GM23248 (cell line): ENCODE measurements around the gene NRCAM. TPM values are rescaled to one million over a fixed set of nuclear protein-coding genes. Genes with fewer than 3 reads are reported as not detected.
"Not testable (repeated sequence)": the region's sequence is repeated elsewhere in the genome, so short reads cannot be mapped to it uniquely, and the experiment has no call there.

Experiments
- DNase-seq: peaks from one replicate; pipeline ENCODE4 v3.0.0-alpha.2; 2015
- H2AFZ ChIP-seq: fragments of 200-600 bp; sonication (generic); 2 replicates; pipeline ENCODE4 v1.6.1; 2016; ENCODE audit warnings: antibody characterized with exemption
- H3F3A ChIP-seq: fragments of 200-600 bp; sonication (generic); 2 replicates; pipeline ENCODE4 v1.6.1; 2016; ENCODE audit warnings: mild to moderate bottlenecking, antibody characterized with exemption, mixed run types; ENCODE audit not compliant: insufficient read depth
- H3K27ac ChIP-seq: fragments of 200-600 bp; sonication (generic); 2 replicates; pipeline ENCODE4 v1.5.1; 2016; ENCODE audit warnings: mild to moderate bottlenecking
- H3K27me3 ChIP-seq: fragments of 200-600 bp; sonication (generic); replicated peaks from 2 replicates; pipeline ENCODE4 v1.6.1; 2016; ENCODE audit warnings: mild to moderate bottlenecking; ENCODE audit not compliant: insufficient read depth
- H3K36me3 ChIP-seq: fragments of 200-600 bp; sonication (generic); 2 replicates; pipeline ENCODE4 v1.6.1; 2016; ENCODE audit warnings: low read depth, mild to moderate bottlenecking
- H3K4me1 ChIP-seq: fragments of 200-600 bp; sonication (generic); 2 replicates; pipeline ENCODE4 v1.6.1; 2016; ENCODE audit warnings: mild to moderate bottlenecking; ENCODE audit not compliant: insufficient read depth
- H3K4me2 ChIP-seq: fragments of 200-600 bp; sonication (generic); one replicate; pipeline ENCODE4 v1.6.1; 2016; ENCODE audit warnings: mild to moderate bottlenecking; ENCODE audit not compliant: unreplicated experiment
- H3K4me3 ChIP-seq: fragments of 200-600 bp; sonication (generic); 2 replicates; pipeline ENCODE4 v1.5.1; 2016; ENCODE audit warnings: mild to moderate bottlenecking
- H3K79me2 ChIP-seq: fragments of 200-600 bp; sonication (generic); 2 replicates; pipeline ENCODE4 v1.6.1; 2016; ENCODE audit warnings: mild to moderate bottlenecking; ENCODE audit not compliant: insufficient read depth
- H3K9ac ChIP-seq: fragments of 200-600 bp; sonication (generic); 2 replicates; pipeline ENCODE4 v1.6.1; 2016; ENCODE audit warnings: mild to moderate bottlenecking
- H3K9me2 ChIP-seq: fragments of 200-600 bp; sonication (generic); 2 replicates; pipeline ENCODE4 v1.6.1; 2016; ENCODE audit warnings: mixed run types, mild to moderate bottlenecking, moderate library complexity; ENCODE audit not compliant: insufficient read depth
- H3K9me3 ChIP-seq: fragments of 200-600 bp; sonication (generic); one replicate; pipeline ENCODE4 v1.6.1; 2017; ENCODE audit warnings: low read depth
- H4K20me1 ChIP-seq: fragments of 200-600 bp; sonication (generic); 2 replicates; pipeline ENCODE4 v1.6.0; 2016; ENCODE audit not compliant: insufficient read depth
- EZH2 ChIP-seq: fragments of 200-600 bp; sonication (generic); IDR thresholded peaks from 2 replicates; pipeline ENCODE4 v1.6.1; 2018; ENCODE audit warnings: antibody characterized with exemption, mild to moderate bottlenecking; ENCODE audit not compliant: insufficient read depth, poor library complexity, severe bottlenecking
- EZH2phosphoT487 ChIP-seq: fragments of 200-600 bp; sonication (generic); IDR thresholded peaks from 2 replicates; pipeline ENCODE4 v1.6.1; 2018; ENCODE audit warnings: antibody characterized with exemption, moderate library complexity, mild to moderate bottlenecking, low read depth; ENCODE audit not compliant: insufficient read depth
- WGBS, 2 experiments: methylation state at CpG; one replicate each; pipeline ENCODE4 v1.1.6; 2015 to 2017; ENCODE audit warnings: low lambda C conversion rate in 2 of 2, low coverage in 1 of 2; ENCODE audit errors: missing lambda C conversion rate in 2 of 2; 5-methylcytosine and 5-hydroxymethylcytosine counted together
- in situ Hi-C: fragments of 300-500 bp; cut with MboI; formaldehyde crosslinking; loops from 2 replicates; pipeline ENCODE4 v1.15.0; 2020
- polyA plus RNA-seq: library from polyadenylated mRNA; unstranded; fragments of >200 nt; fragmentation: Nextera tagmentation; extraction: Ambion mirVana; gene quantifications from 2 replicates; pipeline ENCODE4 v1.2.1, GENCODE V29; 2016
- total RNA-seq: library from RNA; depleted of rRNA; stranded (reverse); fragments of >200 nt; shearing (Covaris generic); gene quantifications from 2 replicates; pipeline ENCODE4 v1.2.3, GENCODE V29; 2014

Gene NRCAM
- total and polyA plus RNA-seq, 2 experiments from 2014 or later: 5.1 to 7.0 TPM

GRCh38 chr7:108283252-108283651 lies 173.0 kb downstream of the NRCAM start:
- H3K27me3 ChIP-seq: no peaks in the 10 kb centered on the region
- H3K4me1 ChIP-seq: no peaks in the 10 kb centered on the region
- H3K4me3 ChIP-seq: no peak overlapping the region
- H3K9ac ChIP-seq: no peak overlapping the region
- H3K36me3 ChIP-seq: no peaks in the 10 kb centered on the region
- no peaks in the 10 kb centered on the region for H3K79me2 ChIP-seq
- in situ Hi-C loops: no loop called here
- H3K4me2 ChIP-seq: no peak overlapping the region
- no peak for DNase-seq
- no peak for TF ChIP-seq EZH2phosphoT487
- TF ChIP-seq EZH2: no peak
- no peak overlapping the region for H2AFZ ChIP-seq
- H3K27ac ChIP-seq: no peak overlapping the region
- H3K9me3 ChIP-seq: no peaks in the 10 kb centered on the region
- no peaks in the 10 kb centered on the region for H3K9me2 ChIP-seq
- H3F3A ChIP-seq: no peaks in the 10 kb centered on the region
- WGBS, 2 experiments: 54 to 72% methylated on average over 3 of the region's 3 CpGs
- H4K20me1 ChIP-seq: no peaks in the 10 kb centered on the region

- H3F3A ChIP-seq: no peaks in the 10 kb centered on the region
- H3K27ac ChIP-seq: no peak overlapping the region
- no peak overlapping the region for H3K9ac ChIP-seq
- H3K9me3 ChIP-seq: no peaks in the 10 kb centered on the region
- H3K4me3 ChIP-seq: no peak overlapping the region
- no peak overlapping the region for H3K4me2 ChIP-seq
- no peaks in the 10 kb centered on the region for H3K79me2 ChIP-seq
- 64 to 67% methylated on average over 4 of the region's 4 CpGs for WGBS, 2 experiments
- H4K20me1 ChIP-seq: no peaks in the 10 kb centered on the region
- H3K27me3 ChIP-seq: no peaks in the 10 kb centered on the region
- in situ Hi-C loops: no loop called here
- no peak for TF ChIP-seq EZH2phosphoT487
- TF ChIP-seq EZH2: no peak
- H3K9me2 ChIP-seq: no peaks in the 10 kb centered on the region
- no peak overlapping the region for H2AFZ ChIP-seq
- no peaks in the 10 kb centered on the region for H3K36me3 ChIP-seq
- DNase-seq: no peak
- H3K4me1 ChIP-seq: no peaks in the 10 kb centered on the region
Observed at GRCh38 chr7:108282427-108282996, 173.7 kb downstream of the NRCAM start.

GRCh38 chr7:108280136-108280535 lies 176.1 kb downstream of the NRCAM start:
- Histone ChIP-seq H3K4me1 (no peaks in the 10 kb centered on the region), H3K4me3 (no peak overlapping the region), H3F3A (no peaks in the 10 kb centered on the region), H2AFZ (no peak overlapping the region), H3K9me3 (no peaks in the 10 kb centered on the region), H3K79me2 (no peaks in the 10 kb centered on the region), H3K9ac (no peak overlapping the region), H3K27me3 (no peaks in the 10 kb centered on the region), H3K4me2 (no peak overlapping the region), H3K36me3 (no peaks in the 10 kb centered on the region), H4K20me1 (no peaks in the 10 kb centered on the region), H3K9me2 (no peaks in the 10 kb centered on the region), H3K27ac (no peak overlapping the region)
- 20 to 27% methylated on average over 3 of the region's 3 CpGs for WGBS, 2 experiments
- no peak for DNase-seq
- in situ Hi-C loops: no loop called here
- no peak for TF ChIP-seq EZH2
- no peak for TF ChIP-seq EZH2phosphoT487

- in situ Hi-C loops: no loop called here
- Histone ChIP-seq H3K27me3 (no peaks in the 10 kb centered on the region), H3K36me3 (no peaks in the 10 kb centered on the region), H3F3A (no peaks in the 10 kb centered on the region), H3K4me3 (no peak overlapping the region), H3K4me1 (no peaks in the 10 kb centered on the region), H3K9me3 (no peaks in the 10 kb centered on the region), H3K79me2 (no peaks in the 10 kb centered on the region), H3K9me2 (no peaks in the 10 kb centered on the region), H3K4me2 (no peak overlapping the region), H2AFZ (no peak overlapping the region), H3K9ac (no peak overlapping the region), H4K20me1 (no peaks in the 10 kb centered on the region), H3K27ac (no peak overlapping the region)
- TF ChIP-seq EZH2phosphoT487 (no peak), EZH2 (no peak)
- WGBS, 2 experiments: 88 to 97% methylated on average over 5 of the region's 5 CpGs
- DNase-seq: no peak
Observed at GRCh38 chr7:108278776-108279175, 177.5 kb downstream of the NRCAM start.

- Histone ChIP-seq H3K9me2 (no peaks in the 10 kb centered on the region), H3K27ac (no peak overlapping the region), H3K27me3 (no peaks in the 10 kb centered on the region), H3K4me3 (no peak overlapping the region), H3F3A (no peaks in the 10 kb centered on the region), H3K9ac (no peak overlapping the region), H3K9me3 (no peaks in the 10 kb centered on the region), H3K36me3 (no peaks in the 10 kb centered on the region), H3K4me2 (no peak overlapping the region), H4K20me1 (no peaks in the 10 kb centered on the region), H3K79me2 (no peaks in the 10 kb centered on the region), H2AFZ (no peak overlapping the region), H3K4me1 (no peaks in the 10 kb centered on the region)
- no peak for DNase-seq
- TF ChIP-seq EZH2phosphoT487: no peak
- TF ChIP-seq EZH2: no peak
- in situ Hi-C loops: no loop called here
- 86 to 90% methylated on average over 10 of the region's 10 CpGs for WGBS, 2 experiments
Observed at GRCh38 chr7:108278281-108278680, 178.0 kb downstream of the NRCAM start.

DNA sequence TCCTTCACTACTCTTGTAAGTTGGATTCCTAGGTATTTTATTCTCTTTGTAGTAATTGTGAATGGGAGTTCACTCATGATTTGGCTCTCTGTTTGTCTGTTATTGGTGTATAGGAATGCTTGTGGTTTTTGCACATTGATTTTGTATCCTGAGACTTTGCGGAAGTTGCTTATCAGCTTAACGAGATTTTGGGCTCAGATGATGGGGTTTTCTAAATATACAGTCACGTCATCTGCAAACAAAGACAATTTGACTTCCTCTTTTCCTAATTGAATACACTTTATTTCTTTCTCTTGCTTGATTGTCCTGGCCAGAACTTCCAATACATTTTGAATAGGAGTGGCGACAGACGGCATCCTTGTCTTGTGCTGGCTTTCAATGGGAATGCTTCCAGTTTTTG lies 181.8 kb downstream of the NRCAM start:
- H3F3A ChIP-seq, H3K9me3 ChIP-seq, H4K20me1 ChIP-seq, H3K27me3 ChIP-seq, H3K9me2 ChIP-seq, H3K4me1 ChIP-seq, H3K4me3 ChIP-seq, H3K27ac ChIP-seq, in situ Hi-C loops, H3K9ac ChIP-seq, H3K79me2 ChIP-seq, H3K4me2 ChIP-seq, H2AFZ ChIP-seq, H3K36me3 ChIP-seq, DNase-seq: not testable (repeated sequence)
- WGBS, 2 experiments: 88 to 90% methylated on average over 5 of the region's 5 CpGs

DNA sequence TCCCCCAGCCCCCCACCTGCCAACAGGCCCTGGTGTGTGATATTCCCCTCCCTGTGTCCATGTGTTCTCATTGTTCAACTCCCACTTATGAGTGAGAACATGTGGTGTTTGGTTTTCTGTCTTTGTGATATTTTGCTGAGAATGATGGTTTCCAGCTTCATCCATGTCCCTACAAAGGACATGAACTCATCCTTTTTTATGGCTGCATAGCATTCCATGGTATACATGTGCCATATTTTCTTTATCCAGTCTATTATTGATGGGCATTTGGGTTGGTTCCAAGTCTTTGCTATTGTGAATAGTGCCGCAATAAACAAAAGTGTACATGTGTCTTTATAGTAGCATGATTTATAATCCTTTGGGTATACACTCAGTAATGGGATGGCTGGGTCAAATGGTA lies 183.3 kb downstream of the NRCAM start:
- H3K79me2 ChIP-seq, H3K4me2 ChIP-seq, H3F3A ChIP-seq, H3K9me3 ChIP-seq, H3K4me1 ChIP-seq, H3K4me3 ChIP-seq, H3K27me3 ChIP-seq, H4K20me1 ChIP-seq, H3K9me2 ChIP-seq, H3K36me3 ChIP-seq, H3K27ac ChIP-seq, DNase-seq, in situ Hi-C loops, H2AFZ ChIP-seq, H3K9ac ChIP-seq: not testable (repeated sequence)
- WGBS, 2 experiments: 90 to 100% methylated on average over 1 of the region's 1 CpG
